Suprapubic skin (tissue), 3 donors: ENCODE measurements around the gene IL1RAPL2.

Source experiments
- CTCF ChIP-seq, 2 donors: fragments of 200-600 bp in 1 of 2; fragments of 450-650 bp in 1 of 2; sonication (generic) in 1 of 2; IDR thresholded peaks; one replicate each; pipeline ENCODE4 v1.5.1; 2016 to 2019; ENCODE audit warnings: antibody characterized with exemption in 2 of 2, mild to moderate bottlenecking in 1 of 2, moderate library complexity in 1 of 2
- POLR2A ChIP-seq, 2 donors: fragments of 450-650 bp; IDR thresholded peaks; one replicate each; pipeline ENCODE4 v1.6.1; 2017; ENCODE audit warnings: antibody characterized with exemption in 2 of 2, mild to moderate bottlenecking in 2 of 2, moderate library complexity in 2 of 2

GRCh38 chrX:105526431-105526830 lies 960.4 kb downstream of the IL1RAPL2 start:
- no peak for TF ChIP-seq CTCF (IDR thresholded peaks at IDR 0.05)
- TF ChIP-seq POLR2A (IDR thresholded peaks at IDR 0.05): no peak
